ENCODE data around the gene EFHD1.
A peak's percentile ranks its signal among the peaks of the same experiment; 100 is the strongest.

EFHD1 gene

GRCh38 chr2:232600053-232600773, 33.2 kb upstream of the EFHD1 start:
- TF ChIP-seq POLR2AphosphoS5 (IDR thresholded peaks at IDR 0.05; ENCODE audit: low read depth, low read length) (no peak), POLR2A (IDR thresholded peaks at IDR 0.05; ENCODE audit: low read depth, low read length) (no peak), TAF1 (IDR thresholded peaks at IDR 0.05; ENCODE audit: borderline replicate concordance, low read depth, low read length) (no peak)
- no peak for FAIRE-seq

GRCh38 chr2:232603283-232603682, 30.1 kb upstream of the EFHD1 start:
- TF ChIP-seq POLR2AphosphoS5 (IDR thresholded peaks at IDR 0.05; ENCODE audit: low read depth, low read length): no peak
- no peak for TF ChIP-seq TAF1 (IDR thresholded peaks at IDR 0.05; ENCODE audit: borderline replicate concordance, low read depth, low read length)
- no peak for TF ChIP-seq POLR2A (IDR thresholded peaks at IDR 0.05; ENCODE audit: low read depth, low read length)
- DNase-seq (ENCODE audit: insufficient read length): no peak
- no peak for FAIRE-seq

More at GRCh38 chr2:232600053-232600773, 33.2 kb upstream of the EFHD1 start:
- DNase-seq (ENCODE audit: insufficient read length): no peak

GRCh38 chr2:232604535-232604934, 28.9 kb upstream of the EFHD1 start:
- DNase-seq (ENCODE audit: insufficient read length) (no peak), FAIRE-seq (no peak)
- TF ChIP-seq TAF1 (IDR thresholded peaks at IDR 0.05; ENCODE audit: borderline replicate concordance, low read depth, low read length) (no peak), POLR2AphosphoS5 (IDR thresholded peaks at IDR 0.05; ENCODE audit: low read depth, low read length) (no peak), POLR2A (IDR thresholded peaks at IDR 0.05; ENCODE audit: low read depth, low read length) (no peak)

GRCh38 chr2:232607011-232607410, 26.4 kb upstream of the EFHD1 start:
- no peak for TF ChIP-seq POLR2AphosphoS5 (IDR thresholded peaks at IDR 0.05; ENCODE audit: low read depth, low read length)
- no peak for FAIRE-seq
- no peak for DNase-seq (ENCODE audit: insufficient read length)

GRCh38 chr2:232609607-232610006, 23.8 kb upstream of the EFHD1 start:
- FAIRE-seq (no peak), DNase-seq (ENCODE audit: insufficient read length) (no peak)
- TF ChIP-seq POLR2AphosphoS5 (IDR thresholded peaks at IDR 0.05; ENCODE audit: low read depth, low read length) (no peak), POLR2A (IDR thresholded peaks at IDR 0.05; ENCODE audit: low read depth, low read length) (no peak), TAF1 (IDR thresholded peaks at IDR 0.05; ENCODE audit: borderline replicate concordance, low read depth, low read length) (no peak)

GRCh38 chr2:232610081-232610480, 23.3 kb upstream of the EFHD1 start:
- FAIRE-seq (no peak), DNase-seq (ENCODE audit: insufficient read length) (no peak)
- no peak for TF ChIP-seq POLR2AphosphoS5 (IDR thresholded peaks at IDR 0.05; ENCODE audit: low read depth, low read length)
- TF ChIP-seq TAF1 (IDR thresholded peaks at IDR 0.05; ENCODE audit: borderline replicate concordance, low read depth, low read length): no peak
- TF ChIP-seq POLR2A (IDR thresholded peaks at IDR 0.05; ENCODE audit: low read depth, low read length): no peak

- FAIRE-seq (no peak), DNase-seq (ENCODE audit: insufficient read length) (no peak)
- TF ChIP-seq TAF1 (IDR thresholded peaks at IDR 0.05; ENCODE audit: borderline replicate concordance, low read depth, low read length): no peak
- no peak for TF ChIP-seq POLR2A (IDR thresholded peaks at IDR 0.05; ENCODE audit: low read depth, low read length)
- no peak for TF ChIP-seq POLR2AphosphoS5 (IDR thresholded peaks at IDR 0.05; ENCODE audit: low read depth, low read length)
Measured at GRCh38 chr2:232611061-232611460, 22.3 kb upstream of the EFHD1 start.

GRCh38 chr2:232611559-232612218, 21.7 kb upstream of the EFHD1 start:
- peak; percentile 52 for DNase-seq (ENCODE audit: insufficient read length)
- peak; percentile 5 for FAIRE-seq
- TF ChIP-seq POLR2A (IDR thresholded peaks at IDR 0.05; ENCODE audit: low read depth, low read length) (no peak), TAF1 (IDR thresholded peaks at IDR 0.05; ENCODE audit: borderline replicate concordance, low read depth, low read length) (no peak), POLR2AphosphoS5 (IDR thresholded peaks at IDR 0.05; ENCODE audit: low read depth, low read length) (no peak)

- peak; percentile 80 for FAIRE-seq
- no peak for TF ChIP-seq TAF1 (IDR thresholded peaks at IDR 0.05; ENCODE audit: borderline replicate concordance, low read depth, low read length)
- DNase-seq (ENCODE audit: insufficient read length): no peak
Measured at GRCh38 chr2:232613538-232614134, 19.8 kb upstream of the EFHD1 start.

GRCh38 chr2:232615339-232615738, 18.1 kb upstream of the EFHD1 start:
- DNase-seq (ENCODE audit: insufficient read length) (no peak), FAIRE-seq (no peak)
- TF ChIP-seq TAF1 (IDR thresholded peaks at IDR 0.05; ENCODE audit: borderline replicate concordance, low read depth, low read length): no peak
- TF ChIP-seq POLR2A (IDR thresholded peaks at IDR 0.05; ENCODE audit: low read depth, low read length): no peak
- no peak for TF ChIP-seq POLR2AphosphoS5 (IDR thresholded peaks at IDR 0.05; ENCODE audit: low read depth, low read length)

GRCh38 chr2:232621186-232621585, 12.2 kb upstream of the EFHD1 start:
- DNase-seq (ENCODE audit: insufficient read length): no peak
- TF ChIP-seq TAF1 (IDR thresholded peaks at IDR 0.05; ENCODE audit: borderline replicate concordance, low read depth, low read length) (no peak), POLR2AphosphoS5 (IDR thresholded peaks at IDR 0.05; ENCODE audit: low read depth, low read length) (no peak), POLR2A (IDR thresholded peaks at IDR 0.05; ENCODE audit: low read depth, low read length) (no peak)
- FAIRE-seq: no peak

GRCh38 chr2:232622563-232622962, 10.8 kb upstream of the EFHD1 start:
- TF ChIP-seq POLR2AphosphoS5 (IDR thresholded peaks at IDR 0.05; ENCODE audit: low read depth, low read length): no peak
- FAIRE-seq: no peak
- no peak for DNase-seq (ENCODE audit: insufficient read length)
